ENCODE results near the gene MYL2.

MYL2 gene

GRCh38 chr12:110896559-110896958 lies 23.8 kb downstream of the MYL2 start:
- ATAC-seq (no peak), DNase-seq (no peak)

GRCh38 chr12:110893956-110894355 lies 26.4 kb downstream of the MYL2 start:
- ATAC-seq, result no peak
- DNase-seq, result no peak

DNA sequence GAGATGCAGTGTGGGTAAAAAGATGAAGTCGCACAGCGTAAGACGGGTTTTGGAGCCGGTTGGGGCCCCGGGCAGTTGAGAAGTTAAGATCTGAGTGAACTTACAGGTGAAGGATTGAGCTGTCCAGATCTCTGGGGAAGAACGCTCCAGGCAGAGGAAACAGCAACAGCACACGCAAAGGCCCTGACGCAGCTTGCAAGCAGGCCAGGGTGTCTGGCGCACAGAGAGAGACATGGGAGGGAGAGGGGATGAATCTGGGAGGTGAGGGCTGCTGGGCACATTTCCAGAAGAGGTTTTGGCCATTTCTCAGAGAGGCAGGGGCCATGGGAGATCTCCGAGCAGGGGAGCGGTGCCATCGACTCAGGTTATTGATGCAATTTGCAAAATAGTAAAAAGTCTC lies 31.0 kb downstream of the MYL2 start:
- DNase-seq (no peak), ATAC-seq (no peak)

DNA sequence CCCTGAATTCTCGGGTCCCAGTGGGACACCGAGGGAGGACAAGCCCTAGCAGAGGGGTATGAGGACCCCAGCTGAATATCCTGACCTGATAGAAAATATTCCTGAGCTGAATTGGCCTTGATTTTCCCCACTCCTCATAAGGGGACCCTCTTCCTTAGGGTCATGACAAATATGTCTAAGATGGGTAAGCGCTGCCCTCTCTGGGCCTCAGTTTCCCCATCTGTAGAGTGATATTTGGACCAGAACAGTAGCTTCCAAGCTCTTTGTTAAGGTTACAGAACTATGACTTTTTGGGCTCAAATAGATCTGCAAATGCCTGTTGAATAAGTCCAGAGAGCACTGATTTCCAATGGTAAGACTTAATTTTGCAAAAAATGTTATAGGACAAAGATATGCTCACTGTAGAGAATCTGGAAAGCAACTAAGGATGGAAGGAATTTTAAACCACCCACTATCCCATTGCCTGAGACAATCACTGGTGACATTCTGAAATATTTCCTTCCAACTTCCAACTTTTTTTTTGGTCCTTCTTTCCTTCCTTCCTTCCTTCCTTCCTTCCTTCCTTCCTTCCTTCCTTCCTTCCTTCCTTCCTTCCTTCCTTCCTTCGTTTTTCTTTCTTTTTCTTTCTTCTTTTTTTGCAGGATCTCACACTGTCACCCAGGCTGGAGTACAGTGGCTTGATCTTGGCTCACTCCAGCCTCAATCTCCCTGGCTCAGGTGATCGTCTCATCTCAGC lies 32.0 kb downstream of the MYL2 start:
- DNase-seq, result no peak
- ATAC-seq, result no peak

DNA sequence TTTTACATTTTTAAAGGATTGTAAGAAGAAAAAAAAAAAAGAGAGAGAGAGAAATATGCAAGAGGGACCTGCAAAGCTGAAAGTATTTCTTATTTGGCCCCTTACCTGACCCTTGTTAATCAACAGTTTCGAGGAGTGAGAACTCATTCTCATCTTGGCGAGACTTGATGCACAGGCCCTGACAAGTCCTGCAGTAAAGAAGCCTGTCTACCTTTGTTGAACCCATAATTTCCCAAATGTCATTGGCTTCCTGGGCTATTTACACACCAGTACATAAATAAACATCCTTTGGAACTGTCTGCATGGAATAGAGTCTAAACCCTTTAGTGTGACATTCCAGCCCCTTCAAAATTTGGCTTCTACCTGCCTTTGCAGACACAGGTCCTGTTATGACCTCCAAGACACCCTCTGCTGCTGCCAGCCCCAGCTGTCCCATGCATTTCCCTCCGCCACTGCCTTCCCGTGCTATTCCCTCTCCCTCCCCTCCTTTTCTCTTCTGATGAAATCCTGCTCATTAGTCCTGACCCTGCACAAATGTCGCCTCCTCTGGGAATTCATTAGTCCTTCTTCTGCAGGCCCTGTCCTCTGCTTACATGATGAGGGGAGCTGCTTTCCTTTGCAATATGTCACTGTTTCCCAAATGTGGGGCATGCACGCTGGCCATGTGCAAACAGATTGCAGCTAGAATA lies 35.1 kb downstream of the MYL2 start:
- ATAC-seq, result no peak
- no peak for DNase-seq

- no peak for ATAC-seq
- no peak for DNase-seq
Observed at GRCh38 chr12:110883251-110883650, 37.1 kb downstream of the MYL2 start.

DNA sequence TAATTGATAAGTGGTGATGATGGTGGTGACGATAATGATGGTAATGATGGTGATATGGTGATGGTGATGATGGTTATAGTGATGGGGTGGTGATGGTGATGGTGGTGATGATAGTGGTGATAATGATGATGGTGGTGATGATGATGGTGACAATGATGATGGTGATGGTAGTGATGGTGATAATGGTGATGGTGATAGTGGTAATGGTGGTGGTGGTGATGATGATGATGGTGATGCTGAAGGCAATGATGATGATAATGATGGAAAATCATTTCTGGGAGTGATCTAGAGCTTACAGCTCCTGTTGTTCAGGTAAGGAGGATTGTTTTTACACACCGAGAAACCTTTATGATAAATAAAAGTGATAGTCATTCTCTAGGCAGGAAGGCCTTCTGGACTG lies 39.7 kb downstream of the MYL2 start:
- ATAC-seq (no peak), DNase-seq (no peak)

GRCh38 chr12:110874781-110875180 lies 45.6 kb downstream of the MYL2 start:
- DNase-seq (no peak), ATAC-seq (no peak)

DNA sequence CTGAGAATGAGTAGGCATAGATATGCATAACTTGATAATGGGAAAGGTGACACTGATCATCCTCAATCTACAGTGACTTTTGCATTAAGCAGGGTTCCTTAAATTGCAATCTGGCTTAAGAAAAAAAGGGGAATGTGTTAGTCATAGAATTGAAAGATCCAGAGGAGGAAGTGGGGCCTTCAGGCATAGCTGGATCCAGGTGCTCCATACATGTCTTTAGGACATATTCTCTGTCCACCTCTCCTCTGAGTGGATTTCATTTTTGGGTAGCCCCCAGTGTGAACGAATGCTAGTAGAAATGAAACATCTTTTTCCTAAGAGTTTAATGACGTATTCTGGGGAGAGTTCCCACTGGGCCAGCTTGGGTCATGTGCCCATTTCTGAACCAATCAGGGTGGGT lies 46.0 kb downstream of the MYL2 start:
- DNase-seq (no peak), ATAC-seq (no peak)

GRCh38 chr12:110872100-110872499 lies 48.3 kb downstream of the MYL2 start:
- DNase-seq (no peak), ATAC-seq (no peak)

DNA sequence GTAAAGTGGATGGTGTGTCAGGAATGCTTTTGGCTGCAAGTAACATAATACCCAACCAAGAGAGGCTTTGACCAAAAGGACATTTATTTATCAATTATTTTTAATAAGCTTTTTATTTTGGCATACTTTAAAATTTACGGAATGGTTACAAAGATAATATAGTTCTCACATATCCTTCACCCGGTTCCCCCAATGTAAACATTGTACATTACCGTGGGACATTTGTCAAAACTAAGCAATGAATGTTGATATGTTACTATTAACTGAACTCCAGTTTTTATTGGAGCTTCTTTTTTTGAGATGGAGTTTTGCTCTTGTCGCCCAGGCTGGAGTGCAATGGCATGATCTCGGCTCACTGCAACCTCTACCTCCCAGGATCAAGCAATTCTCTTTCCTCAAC lies 50.6 kb downstream of the MYL2 start:
- DNase-seq (no peak), ATAC-seq (no peak)

- ATAC-seq (no peak), DNase-seq (no peak)
Observed at GRCh38 chr12:110869026-110869425, 51.4 kb downstream of the MYL2 start.

- ATAC-seq, result no peak
Observed at GRCh38 chr12:110865521-110865920, 54.9 kb downstream of the MYL2 start.

GRCh38 chr12:110863161-110863560 lies 57.2 kb downstream of the MYL2 start:
- no peak for DNase-seq

More at GRCh38 chr12:110865521-110865920, 54.9 kb downstream of the MYL2 start:
- DNase-seq, result no peak

DNA sequence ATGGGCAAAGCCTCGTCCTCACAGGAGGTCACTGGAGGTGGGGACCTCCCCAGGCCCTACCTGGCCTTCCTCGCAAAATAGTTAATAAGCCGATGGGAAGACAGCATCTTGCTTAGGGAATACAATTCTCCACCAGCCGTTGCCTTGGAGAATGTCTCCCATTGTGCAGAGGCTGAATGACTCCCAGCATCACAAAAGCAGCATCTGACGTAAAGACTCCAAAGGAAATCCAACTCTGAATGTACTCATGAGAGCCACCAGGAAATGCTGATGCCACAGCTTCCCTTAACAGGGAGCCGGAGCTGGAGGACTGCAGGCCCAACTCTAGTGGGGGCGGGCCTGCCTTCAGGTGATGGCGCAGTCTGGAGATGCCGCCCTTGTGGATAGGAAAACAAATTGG lies 58.0 kb downstream of the MYL2 start:
- ATAC-seq (no peak), DNase-seq (no peak)

More at GRCh38 chr12:110863161-110863560, 57.2 kb downstream of the MYL2 start:
- no peak for ATAC-seq

DNA sequence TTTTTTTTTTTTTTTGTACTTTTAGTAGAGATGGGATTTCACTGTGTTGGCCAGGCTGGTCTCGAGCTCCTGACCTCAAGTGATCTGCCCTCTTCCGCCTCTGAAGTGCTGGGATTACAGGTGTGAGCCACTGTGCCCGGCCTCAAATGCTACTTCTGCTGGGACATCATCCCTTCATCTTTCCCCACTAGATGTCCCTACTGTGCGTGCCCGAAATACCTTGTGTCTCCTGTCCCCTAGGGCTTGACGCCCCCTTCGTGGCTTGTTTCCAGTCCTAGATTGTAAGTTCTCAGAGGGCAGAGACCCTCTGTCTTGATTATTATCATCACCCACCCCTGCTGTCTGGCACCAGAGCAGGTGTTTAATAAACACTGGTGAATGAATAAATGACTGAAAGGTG lies 58.6 kb downstream of the MYL2 start:
- DNase-seq (no peak), ATAC-seq (no peak)

Data from stimulated activated naive CD8-positive, alpha-beta T cell treated with anti-CD3 and anti-CD28 coated beads, Interleukin-15, Interleukin-2, amounts not matched to agents 100 U/mL and 50 U/mL, for 24 hours (primary cell).